PFSK-1 (cell line): ENCODE data around the gene FAM200A.

ENCODE experiments used
- FOXP2 ChIP-seq: optimal IDR thresholded peaks from 2 replicates; pipeline ENCODE3; 2011; ENCODE audit warnings: borderline replicate concordance, control low read depth, inconsistent platforms; ENCODE audit not compliant: insufficient read depth; ENCODE audit errors: extremely low read length, extremely low read depth
- POLR2AphosphoS5 ChIP-seq: IDR thresholded peaks from 2 replicates; pipeline ENCODE4 v1.6.1; 2012; ENCODE audit warnings: low read depth, mild to moderate bottlenecking, control low read depth, low read length, moderate library complexity
- REST ChIP-seq, 2 experiments: IDR thresholded peaks; 2 replicates each; pipeline versions ENCODE4 v1.6.1 to v1.8.0; 2011 to 2012; ENCODE audit warnings: low read depth in 2 of 2, low read length in 2 of 2, control low read depth in 1 of 2, inconsistent platforms in 1 of 2, mild to moderate bottlenecking in 1 of 2, moderate library complexity in 1 of 2; ENCODE audit not compliant: insufficient read depth in 1 of 2
- SIN3A ChIP-seq: IDR thresholded peaks from 2 replicates; pipeline ENCODE4 v1.6.1; 2012; ENCODE audit warnings: mild to moderate bottlenecking, low read length, moderate library complexity, borderline replicate concordance; ENCODE audit not compliant: insufficient read depth
- TAF1 ChIP-seq: IDR thresholded peaks from 2 replicates; pipeline ENCODE4 v1.6.1; 2012; ENCODE audit warnings: low read length, control low read depth, borderline replicate concordance; ENCODE audit not compliant: insufficient read depth

The FAM200A gene

GRCh38 chr7:99539213-99539811, 12.6 kb downstream of the FAM200A start:
- TF ChIP-seq REST (IDR thresholded peaks at IDR 0.05; ENCODE audit: insufficient read depth in 1 of 2, low read depth in 2 of 2, low read length in 2 of 2) (no peak), FOXP2 (no peak), POLR2AphosphoS5 (no peak), SIN3A (no peak), TAF1 (no peak)

GRCh38 chr7:99535667-99536066, 16.2 kb downstream of the FAM200A start:
- TF ChIP-seq REST (IDR thresholded peaks at IDR 0.05; ENCODE audit: insufficient read depth in 1 of 2, low read depth in 2 of 2, low read length in 2 of 2) (no peak), FOXP2 (no peak), TAF1 (no peak), SIN3A (no peak), POLR2AphosphoS5 (no peak)

GRCh38 chr7:99531354-99531765, 20.6 kb downstream of the FAM200A start:
- TF ChIP-seq SIN3A: no peak
- no peak for TF ChIP-seq TAF1
- no peak for TF ChIP-seq FOXP2
- no peak for TF ChIP-seq REST (IDR thresholded peaks at IDR 0.05; ENCODE audit: insufficient read depth in 1 of 2, low read depth in 2 of 2, low read length in 2 of 2)
- no peak for TF ChIP-seq POLR2AphosphoS5

GRCh38 chr7:99525713-99526440, 26.0 kb downstream of the FAM200A start:
- TF ChIP-seq SIN3A (no peak), REST (IDR thresholded peaks at IDR 0.05; ENCODE audit: insufficient read depth in 1 of 2, low read depth in 2 of 2, low read length in 2 of 2) (no peak), TAF1 (no peak), FOXP2 (no peak), POLR2AphosphoS5 (no peak)
